ENCODE measurements around the gene COX5A. TPM values are rescaled to one million over a fixed set of nuclear protein-coding genes. Genes with fewer than 3 reads are reported as not detected.

The COX5A gene
- total RNA-seq, 2 experiments from 2014 or later = 342 TPM

DNA sequence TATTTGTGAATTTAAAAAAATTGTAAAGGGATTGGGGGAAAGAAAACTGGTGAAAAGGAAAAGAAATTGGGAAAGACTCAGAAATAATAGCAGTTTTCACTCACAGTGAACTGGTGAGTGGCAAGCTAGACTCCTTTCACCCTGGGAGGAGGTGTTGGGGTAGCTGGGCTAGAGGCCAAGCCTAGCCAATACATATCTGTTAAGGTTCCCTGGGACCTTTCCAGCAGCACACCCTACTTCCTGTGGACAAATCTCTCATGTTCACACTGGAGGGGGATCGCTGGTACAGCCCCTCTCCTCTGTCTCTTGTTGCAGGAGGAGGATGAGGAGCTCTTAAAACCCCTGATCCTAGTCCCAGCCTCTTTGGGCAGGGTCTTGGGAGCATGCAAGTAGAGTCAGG, 22.4 kb upstream of the COX5A start:
- ChIA-PET CTCF (interaction anchor here (0.8 to 6.9 kb wide), 5 partner anchors 10 to 244 kb away, joined by 4 to 36 read pairs (median 4); no protein-coding TSS in a partner anchor), POLR2A (interaction anchor here (0.7 kb wide), 1 partner anchor 22 kb away, joined by 3 read pairs; no protein-coding TSS in a partner anchor)
- H3K27me3 Mint-ChIP-seq = peaks cover 35% of the 10 kb centered on the region
- no peak overlapping the region for H3K27ac Mint-ChIP-seq
- H3K36me3 Mint-ChIP-seq (ENCODE audit: low read depth) = no peaks in the 10 kb centered on the region
- no peaks in the 10 kb centered on the region for H3K9me3 Mint-ChIP-seq
- intact Hi-C loops (cut with micrococcal nuclease) = no loop called here
- DNase-seq (no peak), ATAC-seq (no peak)
- H3K4me3 Mint-ChIP-seq = no peak overlapping the region
- peaks cover 44% of the 10 kb centered on the region for H3K4me1 Mint-ChIP-seq (ENCODE audit: low read depth)
- no peak for TF ChIP-seq CTCF (IDR thresholded peaks at IDR 0.05)

DNA sequence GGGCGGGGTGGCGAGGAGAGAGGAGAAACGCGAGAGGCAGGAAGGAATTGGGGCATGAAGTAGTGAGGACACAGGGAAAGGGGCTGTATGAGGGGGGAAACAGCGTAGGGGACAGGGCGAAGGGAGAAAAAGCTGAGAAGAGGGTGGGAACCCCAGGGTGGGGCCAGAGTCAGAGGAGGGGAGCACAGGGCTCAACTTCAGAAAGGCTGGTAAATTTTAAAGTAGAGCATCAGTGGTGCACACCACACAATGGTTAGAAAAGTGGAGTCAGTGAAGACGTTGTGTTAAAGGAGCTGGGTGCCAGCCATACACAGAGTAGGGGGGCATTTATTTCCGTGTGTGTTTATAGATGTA, 21.7 kb upstream of the COX5A start:
- ATAC-seq = no peak
- H3K27me3 Mint-ChIP-seq = peaks cover 35% of the 10 kb centered on the region
- no peak overlapping the region for H3K4me3 Mint-ChIP-seq
- intact Hi-C loops (cut with micrococcal nuclease) = no loop called here
- ChIA-PET CTCF (interaction anchor here (0.8 to 6.9 kb wide), 4 partner anchors 9 to 245 kb away, joined by 4 to 36 read pairs (median 4); no protein-coding TSS in a partner anchor), POLR2A (interaction anchor here (0.7 kb wide), 1 partner anchor 21 kb away, joined by 3 read pairs; no protein-coding TSS in a partner anchor)
- H3K9me3 Mint-ChIP-seq = no peaks in the 10 kb centered on the region
- no peak for DNase-seq
- H3K27ac Mint-ChIP-seq = no peak overlapping the region
- H3K36me3 Mint-ChIP-seq (ENCODE audit: low read depth) = no peaks in the 10 kb centered on the region
- H3K4me1 Mint-ChIP-seq (ENCODE audit: low read depth) = peaks cover 51% of the 10 kb centered on the region
- TF ChIP-seq CTCF (IDR thresholded peaks at IDR 0.05) = no peak

DNA sequence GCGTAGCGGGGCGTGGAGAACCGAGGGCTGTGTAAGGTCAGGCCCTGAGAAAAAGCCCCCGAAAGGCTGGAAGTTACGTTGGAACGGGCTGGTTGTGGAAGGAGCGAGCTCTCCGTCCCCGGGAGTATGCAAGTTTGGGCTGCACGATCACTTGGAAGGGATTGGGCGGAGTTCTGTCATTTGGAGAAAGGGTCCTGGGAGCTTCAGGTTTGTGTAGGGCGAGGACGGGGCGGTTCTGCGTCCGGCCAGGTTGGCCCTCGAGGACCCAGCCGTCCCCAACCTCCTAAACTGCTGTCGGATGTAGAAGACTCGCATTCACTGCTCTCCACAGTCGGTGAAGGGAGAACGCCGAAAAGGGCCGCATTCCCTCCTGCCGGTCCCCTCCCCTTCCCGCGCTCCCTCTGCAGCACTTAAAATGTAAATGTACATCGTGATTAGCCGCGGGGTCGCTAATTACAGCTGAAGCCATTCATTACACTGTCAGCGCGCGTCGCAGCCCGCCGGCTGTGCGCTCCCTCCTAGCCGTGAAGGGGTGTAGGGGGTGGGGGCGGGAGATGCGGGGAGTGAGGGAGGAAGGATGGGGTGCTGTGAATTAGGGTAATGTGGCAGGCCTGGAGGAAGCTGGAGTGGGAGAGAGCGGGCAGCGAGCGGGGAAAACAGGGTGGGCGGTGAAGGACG, 21.2 kb upstream of the COX5A start:
- ChIA-PET POLR2A (no interaction called here), CTCF (interaction anchor here (1.3 to 6.9 kb wide), 2 partner anchors 9 to 13 kb away, joined by 4 to 36 read pairs; no protein-coding TSS in a partner anchor)
- no peaks in the 10 kb centered on the region for H3K36me3 Mint-ChIP-seq (ENCODE audit: low read depth)
- intact Hi-C loops (cut with micrococcal nuclease) = no loop called here
- H3K27ac Mint-ChIP-seq = no peak overlapping the region
- TF ChIP-seq CTCF (IDR thresholded peaks at IDR 0.05) = no peak
- ATAC-seq (no peak), DNase-seq (no peak)
- H3K4me1 Mint-ChIP-seq (ENCODE audit: low read depth) = peaks cover 52% of the 10 kb centered on the region
- peaks cover 35% of the 10 kb centered on the region for H3K27me3 Mint-ChIP-seq
- H3K9me3 Mint-ChIP-seq = no peaks in the 10 kb centered on the region
- H3K4me3 Mint-ChIP-seq = peak overlapping the region; percentile 24

- ATAC-seq = no peak
- H3K9me3 Mint-ChIP-seq = no peaks in the 10 kb centered on the region
- no peak overlapping the region for H3K27ac Mint-ChIP-seq
- H3K4me1 Mint-ChIP-seq (ENCODE audit: low read depth) = peaks cover 54% of the 10 kb centered on the region
- POLR2A ChIA-PET = no interaction called here
- H3K36me3 Mint-ChIP-seq (ENCODE audit: low read depth) = no peaks in the 10 kb centered on the region
- H3K27me3 Mint-ChIP-seq = peaks cover 35% of the 10 kb centered on the region
- DNase-seq = peak; percentile 28
- intact Hi-C loops (cut with micrococcal nuclease) = no loop called here
- no peak for TF ChIP-seq CTCF (IDR thresholded peaks at IDR 0.05)
- H3K4me3 Mint-ChIP-seq = peak overlapping the region; percentile 15
- CTCF ChIA-PET = interaction anchor here (6.9 kb wide), 1 partner anchor 8 kb away, joined by 36 read pairs; no protein-coding TSS in a partner anchor
These were observed 20.5 kb upstream of the COX5A start for GRCh38 chr15:74958320-74958907.
